Trophoblast cell (in vitro differentiated cells and primary cell): ENCODE results near the gene RAB39A.

ENCODE experiments used
- DNase-seq, 2 donors: peaks; one replicate each; pipeline ENCODE4 v3.0.0-alpha.2; 2016
- H2AFZ ChIP-seq: 2 replicates; pipeline ENCODE4 v1.6.1; 2013; ENCODE audit warnings: low read length, moderate library complexity, mild to moderate bottlenecking; ENCODE audit not compliant: insufficient read depth, poor library complexity
- H2AK5ac ChIP-seq: 2 replicates; pipeline ENCODE4 v1.6.1; 2013; ENCODE audit warnings: mild to moderate bottlenecking, low read length
- H2BK120ac ChIP-seq: 2 replicates; pipeline ENCODE4 v1.6.1; 2013; ENCODE audit warnings: low read length, mild to moderate bottlenecking, moderate library complexity; ENCODE audit not compliant: insufficient read depth, poor library complexity
- H2BK12ac ChIP-seq: 2 replicates; pipeline ENCODE4 v1.6.1; 2013; ENCODE audit warnings: mild to moderate bottlenecking, low read length, moderate library complexity
- H2BK5ac ChIP-seq: 2 replicates; pipeline ENCODE4 v1.6.1; 2013; ENCODE audit warnings: low read length, low read depth, moderate library complexity, mild to moderate bottlenecking; ENCODE audit not compliant: poor library complexity
- H3K14ac ChIP-seq: 2 replicates; pipeline ENCODE4 v1.6.1; 2013; ENCODE audit warnings: mild to moderate bottlenecking, low read length
- H3K18ac ChIP-seq: 2 replicates; pipeline ENCODE4 v1.6.1; 2013; ENCODE audit warnings: mild to moderate bottlenecking, low read length
- H3K23ac ChIP-seq: 2 replicates; pipeline ENCODE4 v1.6.1; 2013; ENCODE audit warnings: low read length
- H3K27ac ChIP-seq: 2 replicates; pipeline ENCODE4 v1.5.1; 2013; ENCODE audit warnings: low read depth, mild to moderate bottlenecking, inconsistent platforms, low read length, moderate library complexity
- H3K27me3 ChIP-seq: 2 replicates; pipeline ENCODE4 v1.6.1; 2013; ENCODE audit warnings: inconsistent platforms, mild to moderate bottlenecking, low read length, moderate library complexity; ENCODE audit not compliant: insufficient read depth
- H3K36me3 ChIP-seq, 2 experiments: 1 replicate in 1 of 2; 2 replicates in 1 of 2; pipeline ENCODE4 v1.6.1; 2013; ENCODE audit warnings: low read length in 2 of 2, mild to moderate bottlenecking in 2 of 2, moderate library complexity in 1 of 2; ENCODE audit not compliant: insufficient read depth in 2 of 2, control insufficient read depth in 1 of 2
- H3K4ac ChIP-seq: 2 replicates; pipeline ENCODE4 v1.6.1; 2013; ENCODE audit warnings: low read depth, mild to moderate bottlenecking, low read length, moderate library complexity
- H3K4me1 ChIP-seq, 2 experiments: 1 replicate in 1 of 2; 2 replicates in 1 of 2; pipeline ENCODE4 v1.6.1; 2013; ENCODE audit warnings: low read length in 2 of 2, mild to moderate bottlenecking in 2 of 2, moderate library complexity in 1 of 2; ENCODE audit not compliant: insufficient read depth in 2 of 2, control insufficient read depth in 1 of 2
- H3K4me2 ChIP-seq: 2 replicates; pipeline ENCODE4 v1.6.1; 2013; ENCODE audit warnings: inconsistent platforms, mild to moderate bottlenecking, low read length, moderate library complexity
- H3K4me3 ChIP-seq: 2 replicates; pipeline ENCODE4 v1.5.1; 2013; ENCODE audit warnings: mild to moderate bottlenecking, low read depth, low read length, inconsistent platforms
- H3K79me1 ChIP-seq: one replicate; pipeline ENCODE4 v1.6.1; 2013; ENCODE audit warnings: low read length
- H3K79me2 ChIP-seq: 2 replicates; pipeline ENCODE4 v1.6.1; 2013; ENCODE audit warnings: low read length, mild to moderate bottlenecking; ENCODE audit not compliant: control insufficient read depth, insufficient read depth, poor library complexity
- H3K9ac ChIP-seq: 2 replicates; pipeline ENCODE4 v1.6.1; 2013; ENCODE audit warnings: mild to moderate bottlenecking, low read length
- H3K9me3 ChIP-seq: 2 replicates; pipeline ENCODE4 v1.6.1; 2013; ENCODE audit warnings: low read depth, mild to moderate bottlenecking, control low read depth, inconsistent platforms, low read length; ENCODE audit not compliant: insufficient read depth
- H4K12ac ChIP-seq: 2 replicates; pipeline ENCODE4 v1.6.1; 2013; ENCODE audit warnings: low read depth, mild to moderate bottlenecking, low read length, moderate library complexity
- H4K8ac ChIP-seq: 2 replicates; pipeline ENCODE4 v1.6.1; 2013; ENCODE audit warnings: low read depth, mild to moderate bottlenecking, low read length, moderate library complexity
- H4K91ac ChIP-seq: one replicate; pipeline ENCODE4 v1.6.1; 2013; ENCODE audit warnings: low read depth, mild to moderate bottlenecking, low read length, moderate library complexity
- WGBS: extraction: QIAGEN DNeasy Blood & Tissue Kit; methylation state at CpG from one replicate; pipeline ENCODE4 v1.1.7; 2013; ENCODE audit warnings: missing lambda C conversion rate; ENCODE audit not compliant: insufficient read length, insufficient coverage; ENCODE audit errors: extremely low coverage; 5-methylcytosine and 5-hydroxymethylcytosine counted together

RAB39A gene

GRCh38 chr11:108002476-108002875 is 74.2 kb downstream of the RAB39A start:
- Histone ChIP-seq H3K79me1 (no peaks in the 10 kb centered on the region), H3K36me3 (no peaks in the 10 kb centered on the region), H2BK5ac (no peak overlapping the region), H4K12ac (no peak overlapping the region), H2AFZ (no peak overlapping the region), H4K91ac (no peak overlapping the region), H2BK12ac (no peak overlapping the region), H3K9ac (no peak overlapping the region), H3K4me1 (no peaks in the 10 kb centered on the region), H3K27ac (no peak overlapping the region), H2BK120ac (no peak overlapping the region), H3K9me3 (no peaks in the 10 kb centered on the region), H3K14ac (no peak overlapping the region), H3K4me2 (no peak overlapping the region), H3K4ac (no peak overlapping the region), H2AK5ac (no peak overlapping the region), H4K8ac (no peak overlapping the region), H3K18ac (no peak overlapping the region), H3K4me3 (no peak overlapping the region), H3K79me2 (no peaks in the 10 kb centered on the region), H3K27me3 (no peaks in the 10 kb centered on the region), H3K23ac (no peak overlapping the region)
- no CpG with 5 or more reads among the region's 3 CpGs for WGBS
- no peak for DNase-seq

GRCh38 chr11:108003623-108004022 is 75.4 kb downstream of the RAB39A start:
- no peak overlapping the region for H3K4me3 ChIP-seq
- no peak overlapping the region for H4K8ac ChIP-seq
- H3K27ac ChIP-seq: no peak overlapping the region
- H3K79me2 ChIP-seq: no peaks in the 10 kb centered on the region
- H2AFZ ChIP-seq: no peak overlapping the region
- no peak overlapping the region for H4K12ac ChIP-seq
- no peak overlapping the region for H3K23ac ChIP-seq
- H2BK12ac ChIP-seq: no peak overlapping the region
- no peak overlapping the region for H3K18ac ChIP-seq
- no CpG with 5 or more reads among the region's 5 CpGs for WGBS
- DNase-seq: no peak
- H2BK5ac ChIP-seq: no peak overlapping the region
- H4K91ac ChIP-seq: no peak overlapping the region
- no peak overlapping the region for H3K4me2 ChIP-seq
- H3K9ac ChIP-seq: no peak overlapping the region
- no peak overlapping the region for H2AK5ac ChIP-seq
- H2BK120ac ChIP-seq: no peak overlapping the region
- H3K4me1 ChIP-seq: no peaks in the 10 kb centered on the region
- no peak overlapping the region for H3K14ac ChIP-seq
- no peaks in the 10 kb centered on the region for H3K79me1 ChIP-seq
- H3K36me3 ChIP-seq: no peaks in the 10 kb centered on the region
- H3K27me3 ChIP-seq: no peaks in the 10 kb centered on the region
- H3K4ac ChIP-seq: no peak overlapping the region
- no peaks in the 10 kb centered on the region for H3K9me3 ChIP-seq

GRCh38 chr11:108007819-108008218 is 79.6 kb downstream of the RAB39A start:
- Histone ChIP-seq H3K9me3 (no peaks in the 10 kb centered on the region), H3K79me1 (peaks cover 13% of the 10 kb centered on the region), H3K4me2 (no peak overlapping the region), H2BK12ac (no peak overlapping the region), H2AK5ac (no peak overlapping the region), H3K18ac (no peak overlapping the region), H3K14ac (no peak overlapping the region), H3K23ac (no peak overlapping the region), H4K91ac (no peak overlapping the region), H3K36me3 (no peaks in the 10 kb centered on the region), H4K12ac (no peak overlapping the region), H3K4me1 (no peaks in the 10 kb centered on the region), H3K4me3 (no peak overlapping the region), H2BK120ac (no peak overlapping the region), H2AFZ (no peak overlapping the region), H3K79me2 (peaks cover 12% of the 10 kb centered on the region), H4K8ac (no peak overlapping the region), H3K4ac (no peak overlapping the region), H2BK5ac (no peak overlapping the region), H3K27me3 (no peaks in the 10 kb centered on the region), H3K27ac (no peak overlapping the region), H3K9ac (no peak overlapping the region)
- no peak for DNase-seq
- WGBS: no CpG with 5 or more reads among the region's 18 CpGs

DNA sequence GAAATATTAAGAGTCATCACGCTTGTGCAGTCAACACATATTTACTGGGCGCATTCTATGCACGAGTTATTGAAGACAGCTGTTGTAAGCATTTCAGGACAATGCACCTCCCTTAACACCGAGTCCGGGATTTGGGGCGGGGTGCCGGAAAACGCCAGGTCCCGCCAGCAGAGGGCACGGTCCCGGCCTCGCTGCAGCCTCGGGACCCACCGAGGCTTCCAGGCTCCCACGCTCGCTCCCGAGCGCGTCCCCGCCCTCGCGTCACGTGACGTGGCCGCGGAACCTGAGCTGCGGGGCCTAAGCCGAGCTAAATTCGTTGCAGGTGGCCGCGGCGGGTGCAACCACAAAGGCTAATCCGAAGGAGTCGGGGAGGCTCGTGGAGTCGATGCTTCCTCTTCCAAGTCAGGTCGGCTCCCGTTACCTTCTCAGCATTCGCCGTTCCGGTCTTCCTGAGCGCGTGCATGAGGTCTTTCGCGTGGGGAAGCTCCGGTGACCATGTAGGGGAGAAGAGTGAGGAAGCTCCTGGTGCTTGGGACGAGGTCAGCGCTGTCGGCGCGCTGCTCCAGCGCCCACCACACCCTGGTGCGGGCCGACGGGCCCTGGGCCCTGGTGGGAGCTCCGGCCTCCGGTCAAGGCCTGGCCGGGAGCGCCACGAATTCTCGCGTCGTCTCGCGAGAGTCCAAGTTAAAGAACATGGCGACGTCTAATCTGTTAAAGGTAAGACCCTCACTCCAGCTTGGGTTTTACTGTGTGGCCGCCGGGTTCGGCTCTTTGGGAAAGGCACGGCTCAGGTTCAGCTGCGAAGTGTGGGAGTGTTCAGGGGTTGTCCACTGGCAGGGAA is 80.6 kb downstream of the RAB39A start, which contains the start of gene CUL5:
Gene CUL5 (plus strand): TSS at position 243 of the 841 bp plus-strand sequence. CDS start 451 bp downstream, at position 694.
- H4K8ac ChIP-seq: peak within 1 kb of the TSS; percentile 91
- H3K9me3 ChIP-seq: no peaks in the 10 kb centered on the region
- no peaks in the 10 kb centered on the region for H3K27me3 ChIP-seq
- H2AFZ ChIP-seq: peak within 1 kb of the TSS; percentile 83
- H3K18ac ChIP-seq: peak within 1 kb of the TSS; percentile 84
- no peaks in the 10 kb centered on the region for H3K36me3 ChIP-seq
- peak within 1 kb of the TSS; percentile 92 for H4K91ac ChIP-seq
- H3K4me3 ChIP-seq: peak within 1 kb of the TSS; percentile 97
- peak; percentile 92 to 98 for DNase-seq
- peaks cover 14% of the 10 kb centered on the region for H3K79me2 ChIP-seq
- peak within 1 kb of the TSS; percentile 54 for H3K4ac ChIP-seq
- peak within 1 kb of the TSS; percentile 99 for H3K9ac ChIP-seq
- peak within 1 kb of the TSS; percentile 23 for H2BK12ac ChIP-seq
- H3K4me2 ChIP-seq: peak within 1 kb of the TSS; percentile 55
- H3K4me1 ChIP-seq: no peaks in the 10 kb centered on the region
- no peak within 1 kb of the TSS for H3K23ac ChIP-seq
- peaks cover 13% of the 10 kb centered on the region for H3K79me1 ChIP-seq
- H4K12ac ChIP-seq: peak within 1 kb of the TSS; percentile 96
- H3K14ac ChIP-seq: peak within 1 kb of the TSS; percentile 89
- H3K27ac ChIP-seq: peak within 1 kb of the TSS; percentile 87
- no CpG with 5 or more reads among the region's 72 CpGs for WGBS
- H2BK120ac ChIP-seq: peak within 1 kb of the TSS; percentile 95
- H2AK5ac ChIP-seq: peak within 1 kb of the TSS; percentile 91
- peak within 1 kb of the TSS; percentile 73 for H2BK5ac ChIP-seq
